ENCODE measurements around the gene PRDM13. TPM values are rescaled to one million over a fixed set of nuclear protein-coding genes. Genes with fewer than 3 reads are reported as not detected.

The PRDM13 gene
- total RNA-seq: not detected

- no peaks in the 10 kb centered on the region for H3K36me3 ChIP-seq (ENCODE audit: control insufficient read depth in 3 of 3, insufficient read depth in 3 of 3, low read length in 3 of 3)
- peaks cover 93 to 99% (median 98%) of the 10 kb centered on the region in 3 donors for H3K27me3 ChIP-seq (ENCODE audit: control insufficient read depth in 3 of 3, insufficient read depth in 3 of 3, low read length in 3 of 3)
- H3K4me3 ChIP-seq (ENCODE audit: low read length in 3 of 3): no peak within 1 kb of the TSS
- no peak within 1 kb of the TSS for H3K27ac ChIP-seq (ENCODE audit: low read depth, low read length)
- no peaks in the 10 kb centered on the region for H3K9me3 ChIP-seq (ENCODE audit: control insufficient read depth in 3 of 3, low read length in 3 of 3)
- peaks cover 19 to 26% (median 21%) of the 10 kb centered on the region in 3 donors for H3K4me1 ChIP-seq (ENCODE audit: control insufficient read depth in 3 of 3, insufficient read depth in 3 of 3, low read length in 3 of 3)
- H3K9ac ChIP-seq (ENCODE audit: low read depth in 1 of 3, low read length in 3 of 3): no peak within 1 kb of the TSS
These were observed at the start of gene PRDM13 for GRCh38 chr6:99606656-99607415. TSS of gene PRDM13 (plus strand) at chr6:99606833. CDS start at chr6:99607035, 202 bp downstream.

- Histone ChIP-seq H3K27me3 (ENCODE audit: control insufficient read depth in 3 of 3, insufficient read depth in 3 of 3, low read length in 3 of 3) (no peaks in the 10 kb centered on the region), H3K36me3 (ENCODE audit: control insufficient read depth in 3 of 3, insufficient read depth in 3 of 3, low read length in 3 of 3) (peaks cover 12 to 37% (median 35%) of the 10 kb centered on the region in 3 donors), H3K27ac (ENCODE audit: low read depth, low read length) (no peak overlapping the region), H3K4me1 (ENCODE audit: control insufficient read depth in 3 of 3, insufficient read depth in 3 of 3, low read length in 3 of 3) (peaks cover 0 to 5% (median 2%) of the 10 kb centered on the region in 3 donors), H3K4me3 (ENCODE audit: low read length in 3 of 3) (no peak overlapping the region), H3K9ac (ENCODE audit: low read depth in 1 of 3, low read length in 3 of 3) (no peak overlapping the region), H3K9me3 (ENCODE audit: control insufficient read depth in 3 of 3, low read length in 3 of 3) (no peaks in the 10 kb centered on the region)
These were observed 47.6 kb upstream of the PRDM13 start for GRCh38 chr6:99559057-99559456.

- Histone ChIP-seq H3K4me1 (ENCODE audit: control insufficient read depth in 3 of 3, insufficient read depth in 3 of 3, low read length in 3 of 3) (peaks cover 0 to 5% (median 2%) of the 10 kb centered on the region in 3 donors), H3K27ac (ENCODE audit: low read depth, low read length) (no peak overlapping the region), H3K4me3 (ENCODE audit: low read length in 3 of 3) (no peak overlapping the region), H3K27me3 (ENCODE audit: control insufficient read depth in 3 of 3, insufficient read depth in 3 of 3, low read length in 3 of 3) (no peaks in the 10 kb centered on the region), H3K9me3 (ENCODE audit: control insufficient read depth in 3 of 3, low read length in 3 of 3) (no peaks in the 10 kb centered on the region), H3K9ac (ENCODE audit: low read depth in 1 of 3, low read length in 3 of 3) (no peak overlapping the region), H3K36me3 (ENCODE audit: control insufficient read depth in 3 of 3, insufficient read depth in 3 of 3, low read length in 3 of 3) (peaks cover 7 to 23% (median 19%) of the 10 kb centered on the region in 3 donors)
These were observed 46.0 kb upstream of the PRDM13 start for GRCh38 chr6:99560668-99561067.

GRCh38 chr6:99563056-99563723 is 43.4 kb upstream of the PRDM13 start:
- H3K9me3 ChIP-seq (ENCODE audit: control insufficient read depth in 3 of 3, low read length in 3 of 3): no peaks in the 10 kb centered on the region
- peaks cover 4 to 18% (median 7%) of the 10 kb centered on the region in 3 donors for H3K4me1 ChIP-seq (ENCODE audit: control insufficient read depth in 3 of 3, insufficient read depth in 3 of 3, low read length in 3 of 3)
- H3K27me3 ChIP-seq (ENCODE audit: control insufficient read depth in 3 of 3, insufficient read depth in 3 of 3, low read length in 3 of 3): no peaks in the 10 kb centered on the region
- no peak overlapping the region for H3K27ac ChIP-seq (ENCODE audit: low read depth, low read length)
- no peak overlapping the region for H3K9ac ChIP-seq (ENCODE audit: low read depth in 1 of 3, low read length in 3 of 3)
- H3K36me3 ChIP-seq (ENCODE audit: control insufficient read depth in 3 of 3, insufficient read depth in 3 of 3, low read length in 3 of 3): peaks cover 4 to 10% (median 7%) of the 10 kb centered on the region in 3 donors
- H3K4me3 ChIP-seq (ENCODE audit: low read length in 3 of 3): no peak overlapping the region

DNA sequence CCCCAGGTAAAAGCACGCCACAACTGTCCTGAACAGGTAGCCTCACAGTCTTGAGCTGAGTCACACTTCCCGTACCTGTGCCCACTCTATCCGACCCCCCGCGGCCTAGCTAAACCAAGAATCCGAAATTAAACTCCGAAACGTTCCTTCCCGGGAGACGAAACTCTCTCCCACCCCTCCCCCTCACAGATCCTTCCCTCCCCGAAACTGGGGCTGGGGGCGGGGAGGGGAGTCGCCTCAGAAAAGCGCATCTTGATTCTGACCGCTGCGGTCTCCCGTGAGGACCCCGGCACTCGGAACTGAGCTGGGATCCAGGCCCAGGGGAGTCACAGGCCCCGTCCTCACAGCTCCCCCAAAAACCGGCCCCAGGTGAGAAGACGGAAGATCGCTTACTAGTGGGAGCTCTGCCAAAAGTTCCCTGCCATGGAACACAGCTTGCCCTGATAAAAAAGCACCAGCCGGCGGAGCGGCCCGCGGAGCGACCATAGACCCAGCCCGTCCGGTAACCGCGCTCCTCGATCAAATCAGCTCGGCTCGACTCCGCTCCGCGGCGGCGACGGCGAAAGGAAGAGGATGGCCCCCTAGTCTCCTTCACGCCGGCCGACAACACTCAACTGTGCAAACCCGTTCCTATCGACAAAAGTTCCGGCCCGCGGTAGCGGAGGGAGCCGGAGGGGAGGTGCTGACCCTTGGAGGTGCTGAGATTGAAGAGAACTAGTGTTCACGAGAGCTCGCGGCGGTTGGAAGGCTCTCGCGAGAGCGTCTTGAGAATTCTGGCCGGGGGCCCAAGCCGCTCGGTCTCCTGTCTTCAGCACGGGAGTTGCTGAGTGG is 38.3 kb upstream of the PRDM13 start, which contains the start of gene CCNC:
TSS of gene CCNC (minus strand) at position 558 of the 831 bp plus-strand sequence. CDS start at position 425, 133 bp downstream.
- peaks cover 2 to 13% (median 7%) of the 10 kb centered on the region in 3 donors for H3K4me1 ChIP-seq (ENCODE audit: control insufficient read depth in 3 of 3, insufficient read depth in 3 of 3, low read length in 3 of 3)
- H3K9ac ChIP-seq (ENCODE audit: low read depth in 1 of 3, low read length in 3 of 3): peak within 1 kb of the TSS; percentile 95 to 97 (median 97)

DNA sequence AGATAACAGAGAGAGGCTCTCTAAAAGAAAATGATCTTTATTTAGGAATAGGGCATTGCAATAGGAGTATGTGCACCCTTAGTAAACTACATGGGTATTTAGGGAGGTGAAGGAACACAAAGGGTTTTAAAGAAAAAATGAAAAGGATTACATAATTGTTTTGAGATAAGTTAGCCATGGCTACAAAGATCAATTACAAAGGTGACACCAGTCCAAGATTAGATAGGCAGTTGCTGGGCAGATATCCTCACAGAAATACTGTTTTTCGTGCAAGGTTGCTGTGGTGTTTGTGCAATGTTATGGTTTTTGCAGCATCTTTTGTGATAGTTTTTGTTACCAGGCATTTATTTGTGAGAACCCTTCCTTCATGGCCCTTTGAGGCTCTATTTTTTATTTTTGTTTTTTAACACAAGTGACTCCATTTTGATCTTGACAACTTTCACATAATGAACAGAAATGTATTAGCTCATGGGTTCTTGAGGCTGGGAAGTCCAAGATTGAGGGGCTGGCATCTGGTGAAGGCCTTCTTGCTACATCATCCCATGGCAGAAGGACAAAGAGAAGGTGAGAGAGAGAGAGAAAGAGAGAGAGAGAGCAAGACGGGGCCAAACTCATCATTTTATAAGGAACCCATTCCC is 32.5 kb upstream of the PRDM13 start:
- no peak overlapping the region for H3K4me3 ChIP-seq (ENCODE audit: low read length in 3 of 3)
- H3K27me3 ChIP-seq (ENCODE audit: control insufficient read depth in 3 of 3, insufficient read depth in 3 of 3, low read length in 3 of 3): no peaks in the 10 kb centered on the region
- H3K9ac ChIP-seq (ENCODE audit: low read depth in 1 of 3, low read length in 3 of 3): no peak overlapping the region

More for the DNA sequence above, 38.3 kb upstream of the PRDM13 start, which contains the start of gene CCNC:
- Histone ChIP-seq H3K27me3 (ENCODE audit: control insufficient read depth in 3 of 3, insufficient read depth in 3 of 3, low read length in 3 of 3) (no peaks in the 10 kb centered on the region), H3K9me3 (ENCODE audit: control insufficient read depth in 3 of 3, low read length in 3 of 3) (no peaks in the 10 kb centered on the region), H3K4me3 (ENCODE audit: low read length in 3 of 3) (peak within 1 kb of the TSS; percentile 89 to 95 (median 94)), H3K36me3 (ENCODE audit: control insufficient read depth in 3 of 3, insufficient read depth in 3 of 3, low read length in 3 of 3) (no peaks in the 10 kb centered on the region), H3K27ac (ENCODE audit: low read depth, low read length) (peak within 1 kb of the TSS; percentile 80)

DNA sequence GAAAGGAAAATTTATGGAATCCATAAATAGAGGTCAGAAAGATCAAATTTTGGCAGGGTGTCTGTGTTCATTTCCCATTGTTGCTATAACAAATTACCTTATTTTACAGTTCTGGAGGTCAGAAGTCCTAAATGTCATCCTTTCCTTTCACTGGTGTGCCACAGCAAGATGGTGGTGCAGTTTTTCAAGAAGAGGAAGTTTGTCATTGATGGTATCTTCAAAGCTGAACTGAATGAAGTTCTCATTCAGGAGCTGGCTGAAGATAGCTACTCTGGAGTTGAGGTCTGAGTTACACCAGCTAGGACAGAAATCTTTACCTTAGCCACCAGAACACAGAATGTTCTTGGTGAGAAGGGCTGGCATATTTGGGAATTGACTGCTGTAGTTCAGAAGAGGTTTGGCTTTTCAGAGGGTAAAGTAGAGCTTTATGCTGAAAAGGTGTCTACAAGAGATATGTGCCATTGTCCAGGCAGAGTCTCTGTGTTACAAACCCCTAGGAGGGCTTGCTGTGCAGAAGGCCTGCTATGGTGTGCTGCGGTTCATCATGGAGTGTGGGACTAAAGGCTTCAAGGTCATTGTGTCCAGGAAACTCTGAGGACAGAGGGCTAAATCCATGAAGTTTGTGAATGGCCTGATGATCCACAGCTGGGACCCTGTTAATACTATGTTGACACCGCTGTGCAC is 30.9 kb upstream of the PRDM13 start:
- H3K27ac ChIP-seq (ENCODE audit: low read depth, low read length): no peak overlapping the region
- H3K36me3 ChIP-seq (ENCODE audit: control insufficient read depth in 3 of 3, insufficient read depth in 3 of 3, low read length in 3 of 3): no peaks in the 10 kb centered on the region
- H3K27me3 ChIP-seq (ENCODE audit: control insufficient read depth in 3 of 3, insufficient read depth in 3 of 3, low read length in 3 of 3): peaks cover 0 to 2% (median 0%) of the 10 kb centered on the region in 3 donors
- no peak overlapping the region for H3K4me3 ChIP-seq (ENCODE audit: low read length in 3 of 3)
- H3K9ac ChIP-seq (ENCODE audit: low read depth in 1 of 3, low read length in 3 of 3): no peak overlapping the region
- H3K4me1 ChIP-seq (ENCODE audit: control insufficient read depth in 3 of 3, insufficient read depth in 3 of 3, low read length in 3 of 3): no peaks in the 10 kb centered on the region
- H3K9me3 ChIP-seq (ENCODE audit: control insufficient read depth in 3 of 3, low read length in 3 of 3): no peaks in the 10 kb centered on the region

More for the DNA sequence above, 32.5 kb upstream of the PRDM13 start:
- Histone ChIP-seq H3K4me1 (ENCODE audit: control insufficient read depth in 3 of 3, insufficient read depth in 3 of 3, low read length in 3 of 3) (no peaks in the 10 kb centered on the region), H3K27ac (ENCODE audit: low read depth, low read length) (no peak overlapping the region), H3K9me3 (ENCODE audit: control insufficient read depth in 3 of 3, low read length in 3 of 3) (no peaks in the 10 kb centered on the region), H3K36me3 (ENCODE audit: control insufficient read depth in 3 of 3, insufficient read depth in 3 of 3, low read length in 3 of 3) (no peaks in the 10 kb centered on the region)

DNA sequence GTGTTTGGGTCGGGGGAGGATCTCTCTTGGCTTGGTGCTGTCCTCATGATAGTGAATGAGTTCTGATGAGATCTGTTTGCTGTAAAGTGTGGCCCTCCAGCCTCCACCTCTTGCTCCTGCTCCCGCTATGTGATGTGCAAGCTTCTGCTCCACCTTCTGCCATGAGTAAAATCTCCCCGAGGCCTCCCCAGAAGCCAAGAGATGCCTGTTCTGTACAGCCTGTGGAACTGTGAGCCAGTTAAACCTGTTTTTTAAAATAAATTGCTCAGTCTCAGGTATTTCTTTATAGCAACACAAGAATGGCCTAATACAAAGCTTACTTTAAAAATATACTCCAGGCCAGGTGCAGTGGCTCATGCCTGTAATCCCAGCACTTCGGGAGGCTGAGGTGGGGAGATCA is 26.9 kb upstream of the PRDM13 start:
- Histone ChIP-seq H3K9me3 (ENCODE audit: control insufficient read depth in 3 of 3, low read length in 3 of 3) (no peaks in the 10 kb centered on the region), H3K4me1 (ENCODE audit: control insufficient read depth in 3 of 3, insufficient read depth in 3 of 3, low read length in 3 of 3) (no peaks in the 10 kb centered on the region), H3K36me3 (ENCODE audit: control insufficient read depth in 3 of 3, insufficient read depth in 3 of 3, low read length in 3 of 3) (no peaks in the 10 kb centered on the region), H3K27me3 (ENCODE audit: control insufficient read depth in 3 of 3, insufficient read depth in 3 of 3, low read length in 3 of 3) (peaks cover 5 to 7% (median 7%) of the 10 kb centered on the region in 3 donors), H3K4me3 (ENCODE audit: low read length in 3 of 3) (no peak overlapping the region), H3K9ac (ENCODE audit: low read depth in 1 of 3, low read length in 3 of 3) (no peak overlapping the region), H3K27ac (ENCODE audit: low read depth, low read length) (no peak overlapping the region)

- no peak overlapping the region for H3K4me3 ChIP-seq (ENCODE audit: low read length in 3 of 3)
- no peaks in the 10 kb centered on the region for H3K36me3 ChIP-seq (ENCODE audit: control insufficient read depth in 3 of 3, insufficient read depth in 3 of 3, low read length in 3 of 3)
- H3K4me1 ChIP-seq (ENCODE audit: control insufficient read depth in 3 of 3, insufficient read depth in 3 of 3, low read length in 3 of 3): peaks cover 14 to 23% (median 22%) of the 10 kb centered on the region in 3 donors
- H3K9me3 ChIP-seq (ENCODE audit: control insufficient read depth in 3 of 3, low read length in 3 of 3): no peaks in the 10 kb centered on the region
- H3K27ac ChIP-seq (ENCODE audit: low read depth, low read length): no peak overlapping the region
- H3K9ac ChIP-seq (ENCODE audit: low read depth in 1 of 3, low read length in 3 of 3): no peak overlapping the region
- H3K27me3 ChIP-seq (ENCODE audit: control insufficient read depth in 3 of 3, insufficient read depth in 3 of 3, low read length in 3 of 3): peaks cover 52 to 57% (median 56%) of the 10 kb centered on the region in 3 donors
These were observed 18.8 kb upstream of the PRDM13 start for GRCh38 chr6:99587792-99588191.
